GM21619 (cell line): ENCODE measurements around the gene RFC2.

Source experiments
- ATAC-seq: cut with Tn5 transposase; IDR thresholded peaks from one replicate; pipeline ENCODE4 v1.9.1; 2021; ENCODE audit not compliant: unreplicated experiment

The RFC2 gene

GRCh38 chr7:74193913-74194312, 60.3 kb downstream of the RFC2 start:
- no peak for ATAC-seq

- no peak for ATAC-seq
These were observed 61.1 kb downstream of the RFC2 start for GRCh38 chr7:74193054-74193453.

GRCh38 chr7:74191231-74191630, 63.0 kb downstream of the RFC2 start:
- ATAC-seq: no peak

- ATAC-seq: no peak
These were observed 63.9 kb downstream of the RFC2 start for GRCh38 chr7:74190259-74190658.

- no peak for ATAC-seq
These were observed 66.1 kb downstream of the RFC2 start for GRCh38 chr7:74187915-74188675.

GRCh38 chr7:74185636-74186035, 68.6 kb downstream of the RFC2 start:
- no peak for ATAC-seq

- no peak for ATAC-seq
These were observed 69.2 kb downstream of the RFC2 start for GRCh38 chr7:74185016-74185415.

- no peak for ATAC-seq
These were observed 70.3 kb downstream of the RFC2 start for GRCh38 chr7:74183653-74184450.

GRCh38 chr7:74183142-74183541, 71.1 kb downstream of the RFC2 start:
- no peak for ATAC-seq

GRCh38 chr7:74182453-74183090, 71.6 kb downstream of the RFC2 start:
- no peak for ATAC-seq

- no peak for ATAC-seq
These were observed 72.4 kb downstream of the RFC2 start for GRCh38 chr7:74181821-74182220.
